ENCODE data around the gene GRM4.

The GRM4 gene

GRCh38 chr6:33998660-33999059 is 147.2 kb downstream of the GRM4 start:
- H3K27ac ChIP-seq (ENCODE audit: low read depth, low read length) = no peak overlapping the region
- H3K4me3 ChIP-seq (ENCODE audit: low read length) = no peak overlapping the region
- no peaks in the 10 kb centered on the region for H3K27me3 ChIP-seq (ENCODE audit: control insufficient read depth, insufficient read depth, low read length)
- H3K9ac ChIP-seq (ENCODE audit: low read length) = no peak overlapping the region
- no peaks in the 10 kb centered on the region for H3K4me1 ChIP-seq (ENCODE audit: control insufficient read depth, insufficient read depth, low read length)
- H3K36me3 ChIP-seq (ENCODE audit: control insufficient read depth, insufficient read depth, low read length) = no peaks in the 10 kb centered on the region

GRCh38 chr6:33997265-33997664 is 148.6 kb downstream of the GRM4 start:
- H3K4me3 ChIP-seq (ENCODE audit: low read length) = no peak overlapping the region
- H3K4me1 ChIP-seq (ENCODE audit: control insufficient read depth, insufficient read depth, low read length) = no peaks in the 10 kb centered on the region
- H3K9ac ChIP-seq (ENCODE audit: low read length) = no peak overlapping the region
- no peak overlapping the region for H3K27ac ChIP-seq (ENCODE audit: low read depth, low read length)
- H3K36me3 ChIP-seq (ENCODE audit: control insufficient read depth, insufficient read depth, low read length) = no peaks in the 10 kb centered on the region
- H3K27me3 ChIP-seq (ENCODE audit: control insufficient read depth, insufficient read depth, low read length) = no peaks in the 10 kb centered on the region

GRCh38 chr6:33996120-33996475 is 149.8 kb downstream of the GRM4 start:
- Histone ChIP-seq H3K4me1 (ENCODE audit: control insufficient read depth, insufficient read depth, low read length) (no peaks in the 10 kb centered on the region), H3K4me3 (ENCODE audit: low read length) (no peak overlapping the region), H3K27me3 (ENCODE audit: control insufficient read depth, insufficient read depth, low read length) (no peaks in the 10 kb centered on the region), H3K36me3 (ENCODE audit: control insufficient read depth, insufficient read depth, low read length) (no peaks in the 10 kb centered on the region), H3K9ac (ENCODE audit: low read length) (no peak overlapping the region), H3K27ac (ENCODE audit: low read depth, low read length) (no peak overlapping the region)

GRCh38 chr6:33995309-33996119 is 150.4 kb downstream of the GRM4 start:
- Histone ChIP-seq H3K4me3 (ENCODE audit: low read length) (no peak overlapping the region), H3K27ac (ENCODE audit: low read depth, low read length) (no peak overlapping the region)

GRCh38 chr6:33994472-33995308 is 151.2 kb downstream of the GRM4 start:
- Histone ChIP-seq H3K27me3 (ENCODE audit: control insufficient read depth, insufficient read depth, low read length) (no peaks in the 10 kb centered on the region), H3K36me3 (ENCODE audit: control insufficient read depth, insufficient read depth, low read length) (no peaks in the 10 kb centered on the region), H3K9ac (ENCODE audit: low read length) (no peak overlapping the region), H3K27ac (ENCODE audit: low read depth, low read length) (no peak overlapping the region), H3K4me3 (ENCODE audit: low read length) (no peak overlapping the region), H3K4me1 (ENCODE audit: control insufficient read depth, insufficient read depth, low read length) (no peaks in the 10 kb centered on the region)

More at GRCh38 chr6:33995309-33996119, 150.4 kb downstream of the GRM4 start:
- H3K4me1 ChIP-seq (ENCODE audit: control insufficient read depth, insufficient read depth, low read length) = no peaks in the 10 kb centered on the region
- H3K36me3 ChIP-seq (ENCODE audit: control insufficient read depth, insufficient read depth, low read length) = no peaks in the 10 kb centered on the region
- no peaks in the 10 kb centered on the region for H3K27me3 ChIP-seq (ENCODE audit: control insufficient read depth, insufficient read depth, low read length)
- no peak overlapping the region for H3K9ac ChIP-seq (ENCODE audit: low read length)

- no peak overlapping the region for H3K27ac ChIP-seq (ENCODE audit: low read depth, low read length)
- no peaks in the 10 kb centered on the region for H3K27me3 ChIP-seq (ENCODE audit: control insufficient read depth, insufficient read depth, low read length)
- no peaks in the 10 kb centered on the region for H3K4me1 ChIP-seq (ENCODE audit: control insufficient read depth, insufficient read depth, low read length)
- H3K4me3 ChIP-seq (ENCODE audit: low read length) = no peak overlapping the region
- H3K9ac ChIP-seq (ENCODE audit: low read length) = no peak overlapping the region
- H3K36me3 ChIP-seq (ENCODE audit: control insufficient read depth, insufficient read depth, low read length) = no peaks in the 10 kb centered on the region
Observed at GRCh38 chr6:33993653-33994471, 152.0 kb downstream of the GRM4 start.

GRCh38 chr6:33993091-33993490 is 152.8 kb downstream of the GRM4 start:
- Histone ChIP-seq H3K27ac (ENCODE audit: low read depth, low read length) (no peak overlapping the region), H3K36me3 (ENCODE audit: control insufficient read depth, insufficient read depth, low read length) (no peaks in the 10 kb centered on the region), H3K4me1 (ENCODE audit: control insufficient read depth, insufficient read depth, low read length) (no peaks in the 10 kb centered on the region), H3K4me3 (ENCODE audit: low read length) (no peak overlapping the region), H3K9ac (ENCODE audit: low read length) (no peak overlapping the region), H3K27me3 (ENCODE audit: control insufficient read depth, insufficient read depth, low read length) (no peaks in the 10 kb centered on the region)

- H3K4me1 ChIP-seq (ENCODE audit: control insufficient read depth, insufficient read depth, low read length) = no peaks in the 10 kb centered on the region
- no peaks in the 10 kb centered on the region for H3K36me3 ChIP-seq (ENCODE audit: control insufficient read depth, insufficient read depth, low read length)
- no peak overlapping the region for H3K4me3 ChIP-seq (ENCODE audit: low read length)
- H3K27me3 ChIP-seq (ENCODE audit: control insufficient read depth, insufficient read depth, low read length) = no peaks in the 10 kb centered on the region
- H3K27ac ChIP-seq (ENCODE audit: low read depth, low read length) = no peak overlapping the region
- no peak overlapping the region for H3K9ac ChIP-seq (ENCODE audit: low read length)
Observed at GRCh38 chr6:33992191-33992590, 153.7 kb downstream of the GRM4 start.

GRCh38 chr6:33991610-33992009 is 154.3 kb downstream of the GRM4 start:
- Histone ChIP-seq H3K36me3 (ENCODE audit: control insufficient read depth, insufficient read depth, low read length) (no peaks in the 10 kb centered on the region), H3K4me1 (ENCODE audit: control insufficient read depth, insufficient read depth, low read length) (no peaks in the 10 kb centered on the region), H3K4me3 (ENCODE audit: low read length) (no peak overlapping the region), H3K27ac (ENCODE audit: low read depth, low read length) (no peak overlapping the region), H3K27me3 (ENCODE audit: control insufficient read depth, insufficient read depth, low read length) (no peaks in the 10 kb centered on the region), H3K9ac (ENCODE audit: low read length) (no peak overlapping the region)

- no peak overlapping the region for H3K27ac ChIP-seq (ENCODE audit: low read depth, low read length)
- H3K9ac ChIP-seq (ENCODE audit: low read length) = no peak overlapping the region
- no peaks in the 10 kb centered on the region for H3K4me1 ChIP-seq (ENCODE audit: control insufficient read depth, insufficient read depth, low read length)
- H3K4me3 ChIP-seq (ENCODE audit: low read length) = no peak overlapping the region
- H3K36me3 ChIP-seq (ENCODE audit: control insufficient read depth, insufficient read depth, low read length) = no peaks in the 10 kb centered on the region
- H3K27me3 ChIP-seq (ENCODE audit: control insufficient read depth, insufficient read depth, low read length) = no peaks in the 10 kb centered on the region
Observed at GRCh38 chr6:33990061-33990541, 155.8 kb downstream of the GRM4 start.

- no peak overlapping the region for H3K9ac ChIP-seq (ENCODE audit: low read length)
- H3K27me3 ChIP-seq (ENCODE audit: control insufficient read depth, insufficient read depth, low read length) = no peaks in the 10 kb centered on the region
- H3K4me3 ChIP-seq (ENCODE audit: low read length) = no peak overlapping the region
- H3K4me1 ChIP-seq (ENCODE audit: control insufficient read depth, insufficient read depth, low read length) = no peaks in the 10 kb centered on the region
- H3K36me3 ChIP-seq (ENCODE audit: control insufficient read depth, insufficient read depth, low read length) = no peaks in the 10 kb centered on the region
- no peak overlapping the region for H3K27ac ChIP-seq (ENCODE audit: low read depth, low read length)
Observed at GRCh38 chr6:33989016-33989854, 156.7 kb downstream of the GRM4 start.
